ENCODE data around the gene SZRD1. TPM values are rescaled to one million over a fixed set of nuclear protein-coding genes. Genes with fewer than 3 reads are reported as not detected.
"Not testable (repeated sequence)": the region's sequence is repeated elsewhere in the genome, so short reads cannot be mapped to it uniquely, and the experiment has no call there.

Gene SZRD1
- total and polyA plus RNA-seq, 2 of the 8 experiments (the other 6 are each of a cell fraction or from before 2014, with no cell fraction given), result 97.8 to 108 TPM

DNA sequence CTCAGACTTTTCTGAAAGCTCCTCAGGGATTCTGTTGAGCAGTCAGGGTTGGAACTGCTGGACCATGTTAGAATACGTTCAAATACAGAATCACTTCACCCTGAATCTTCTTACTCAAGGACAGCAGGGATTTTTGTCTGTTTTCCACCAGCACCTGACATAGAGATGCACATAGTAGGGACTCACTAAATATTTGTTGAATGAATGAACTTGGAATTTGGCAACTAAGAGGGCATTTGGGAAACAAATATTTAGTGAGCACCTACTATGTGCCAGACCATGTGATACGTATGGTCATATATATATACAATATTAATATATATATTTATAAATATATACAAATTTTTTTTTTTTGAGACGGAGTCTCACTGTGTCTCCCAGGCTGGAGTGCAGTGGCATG lies 10.2 kb upstream of the SZRD1 start:
- no peak overlapping the region for H2BK15ac ChIP-seq (ENCODE audit: low read length)
- H2BK12ac ChIP-seq (ENCODE audit: low read depth, low read length), result no peak overlapping the region
- 93% methylated on average over 3 of the region's 3 CpGs; no CpG with 5 or more reads in 1 of the 2 experiments for WGBS, 2 experiments (ENCODE audit: extremely low coverage in 1 of 2, insufficient coverage in 1 of 2, insufficient read length in 1 of 2, insufficient replicate concordance in 2 of 2, low coverage in 1 of 2, low lambda C conversion rate in 2 of 2, missing lambda C conversion rate in 1 of 2)
- H2BK5ac ChIP-seq (ENCODE audit: low read depth, low read length), result no peak overlapping the region
- ChIA-PET POLR2A (ENCODE audit: partially characterized antibody) (interaction anchor here (0.6 kb wide), 1 partner anchor 35 kb away, joined by 3 read pairs; no protein-coding TSS in a partner anchor), CTCF (ENCODE audit: partially characterized antibody) (interaction anchor here (0.6 to 0.9 kb wide), 3 partner anchors 10 to 37 kb away, joined by 3 to 5 read pairs (median 3); no protein-coding TSS in a partner anchor)
- DNase-seq (ENCODE audit: low read depth in 1 of 2, low spot score in 2 of 2) (no peak), FAIRE-seq (no peak)
- H3K18ac ChIP-seq (ENCODE audit: extremely low read depth, low read length), result no peak overlapping the region
- H2AFZ ChIP-seq (ENCODE audit: low read length), result no peak overlapping the region
- H3K79me1 ChIP-seq (ENCODE audit: low read depth, low read length), result no peaks in the 10 kb centered on the region
- no peak overlapping the region for H4K8ac ChIP-seq (ENCODE audit: extremely low read depth, insufficient read depth, low read length)
- H4K5ac ChIP-seq (ENCODE audit: insufficient read length, low read depth, low read length), result no peak overlapping the region
- H4K91ac ChIP-seq (replicated peaks; ENCODE audit: insufficient read length, low read length), result no peak overlapping the region
- H3K27me3 ChIP-seq (replicated peaks in 1 of 4; ENCODE audit: control insufficient read depth in 3 of 4, extremely low read depth in 1 of 4, insufficient read depth in 3 of 4, low read length in 3 of 4), result no peaks in the 10 kb centered on the region; a peak in 1 of 7 replicates
- no peak overlapping the region for H3K27ac ChIP-seq (ENCODE audit: low read depth, low read length)
- no peak overlapping the region for H3K4ac ChIP-seq (replicated peaks; ENCODE audit: insufficient read length, low read depth, low read length)
- H3K56ac ChIP-seq (replicated peaks; ENCODE audit: insufficient read length, low read depth, low read length), result no peak overlapping the region
- H3K79me2 ChIP-seq (ENCODE audit: control insufficient read depth in 1 of 2, insufficient read depth in 2 of 2, low read length in 2 of 2), result no peaks in the 10 kb centered on the region; a peak in 1 of 4 replicates
- H4K20me1 ChIP-seq (replicated peaks in 1 of 2; ENCODE audit: control insufficient read depth in 1 of 2, insufficient read depth in 2 of 2, low read length in 2 of 2), result no peaks in the 10 kb centered on the region
- H2AK5ac ChIP-seq (ENCODE audit: low read depth, low read length), result no peak overlapping the region
- H3K9me3 ChIP-seq (ENCODE audit: insufficient read depth in 2 of 2, low read depth in 1 of 2, low read length in 1 of 2), result no peaks in the 10 kb centered on the region
- H3K4me3 ChIP-seq (ENCODE audit: extremely low read depth in 1 of 4, insufficient read depth in 2 of 4, low read depth in 3 of 4, low read length in 4 of 4), result no peak overlapping the region
- no peak overlapping the region for H3K14ac ChIP-seq (ENCODE audit: insufficient read length)
- no peaks in the 10 kb centered on the region; the same call in 1 of the 2 replicates for H3K23me2 ChIP-seq (ENCODE audit: low read depth, low read length)
- H3K23ac ChIP-seq (ENCODE audit: insufficient read length), result no peak overlapping the region
- no peak overlapping the region for H3K9ac ChIP-seq (replicated peaks in 1 of 4; ENCODE audit: extremely low read depth in 1 of 4, low read depth in 3 of 4, low read length in 3 of 4)
- no peak for TF ChIP-seq SRF (IDR thresholded peaks at IDR 0.05; ENCODE audit: low read depth, low read length)
- H2BK20ac ChIP-seq (ENCODE audit: low read length), result no peak overlapping the region
- no peaks in the 10 kb centered on the region for H3K36me3 ChIP-seq (ENCODE audit: control insufficient read depth in 2 of 4, insufficient read depth in 4 of 4, low read length in 3 of 4)
- H3K4me1 ChIP-seq (replicated peaks in 1 of 4; ENCODE audit: control insufficient read depth in 3 of 4, insufficient read depth in 4 of 4, low read length in 3 of 4), result peaks cover 0 to 4% (median 1%) of the 10 kb centered on the region in 4 experiments; a peak in 2 of 7 replicates
- no peak overlapping the region for H2BK120ac ChIP-seq (replicated peaks; ENCODE audit: low read depth, low read length)
- H3K4me2 ChIP-seq (ENCODE audit: insufficient read depth in 1 of 2, low read depth in 2 of 2, low read length in 2 of 2), result no peak overlapping the region

DNA sequence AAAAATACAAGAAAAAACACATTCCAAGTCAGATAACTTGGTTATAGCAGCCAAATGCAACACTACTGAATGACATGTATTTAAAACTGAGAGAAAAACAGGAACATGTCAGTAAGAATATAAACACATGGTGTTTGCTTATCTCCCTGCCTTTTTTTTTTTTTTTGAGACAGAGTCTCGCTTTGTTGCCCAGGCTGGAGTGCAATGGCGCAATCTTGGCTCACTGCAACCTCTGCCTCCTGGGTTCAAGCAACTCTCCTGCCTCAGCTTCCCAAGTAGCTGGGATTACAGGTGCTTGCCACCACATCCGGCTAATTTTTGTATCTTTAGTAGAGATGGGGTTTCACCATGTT lies 1.9 kb upstream of the SZRD1 start:
- H3K23ac ChIP-seq (ENCODE audit: insufficient read length); H3K27me3 ChIP-seq (replicated peaks in 1 of 4; ENCODE audit: control insufficient read depth in 3 of 4, extremely low read depth in 1 of 4, insufficient read depth in 3 of 4, low read length in 3 of 4); H3K14ac ChIP-seq (ENCODE audit: insufficient read length); H4K5ac ChIP-seq (ENCODE audit: insufficient read length, low read depth, low read length); H2BK20ac ChIP-seq (ENCODE audit: low read length); H2BK5ac ChIP-seq (ENCODE audit: low read depth, low read length); H3K56ac ChIP-seq (replicated peaks; ENCODE audit: insufficient read length, low read depth, low read length); H3K18ac ChIP-seq (ENCODE audit: extremely low read depth, low read length); H3K4ac ChIP-seq (replicated peaks; ENCODE audit: insufficient read length, low read depth, low read length); H3K79me1 ChIP-seq (ENCODE audit: low read depth, low read length); H4K91ac ChIP-seq (replicated peaks; ENCODE audit: insufficient read length, low read length); H2AK5ac ChIP-seq (ENCODE audit: low read depth, low read length); H3K23me2 ChIP-seq (ENCODE audit: low read depth, low read length); H3K4me2 ChIP-seq (ENCODE audit: insufficient read depth in 1 of 2, low read depth in 2 of 2, low read length in 2 of 2); FAIRE-seq; H2AFZ ChIP-seq (ENCODE audit: low read length); H3K36me3 ChIP-seq (ENCODE audit: control insufficient read depth in 2 of 4, insufficient read depth in 4 of 4, low read length in 3 of 4); H4K8ac ChIP-seq (ENCODE audit: extremely low read depth, insufficient read depth, low read length); H2BK15ac ChIP-seq (ENCODE audit: low read length); H2BK12ac ChIP-seq (ENCODE audit: low read depth, low read length); H3K9me3 ChIP-seq (ENCODE audit: insufficient read depth in 2 of 2, low read depth in 1 of 2, low read length in 1 of 2); H3K27ac ChIP-seq (ENCODE audit: low read depth, low read length); H2BK120ac ChIP-seq (replicated peaks; ENCODE audit: low read depth, low read length); H3K4me3 ChIP-seq (ENCODE audit: extremely low read depth in 1 of 4, insufficient read depth in 2 of 4, low read depth in 3 of 4, low read length in 4 of 4); H3K4me1 ChIP-seq (replicated peaks in 1 of 4; ENCODE audit: control insufficient read depth in 3 of 4, insufficient read depth in 4 of 4, low read length in 3 of 4); H3K9ac ChIP-seq (replicated peaks in 1 of 4; ENCODE audit: extremely low read depth in 1 of 4, low read depth in 3 of 4, low read length in 3 of 4); DNase-seq (ENCODE audit: low read depth in 1 of 2, low spot score in 2 of 2): not testable (repeated sequence)
- WGBS, 2 experiments (ENCODE audit: extremely low coverage in 1 of 2, insufficient coverage in 1 of 2, insufficient read length in 1 of 2, insufficient replicate concordance in 2 of 2, low coverage in 1 of 2, low lambda C conversion rate in 2 of 2, missing lambda C conversion rate in 1 of 2), result 90% methylated on average over 2 of the region's 3 CpGs; no CpG with 5 or more reads in 1 of the 2 experiments
- peaks cover 7 to 12% of the 10 kb centered on the region in 2 experiments for H4K20me1 ChIP-seq (replicated peaks in 1 of 2; ENCODE audit: control insufficient read depth in 1 of 2, insufficient read depth in 2 of 2, low read length in 2 of 2)
- H3K79me2 ChIP-seq (ENCODE audit: control insufficient read depth in 1 of 2, insufficient read depth in 2 of 2, low read length in 2 of 2), result peaks cover 17 to 25% of the 10 kb centered on the region in 2 experiments
- ChIA-PET POLR2A (ENCODE audit: partially characterized antibody) (interaction anchor here (4.7 kb wide), 1 partner anchor 11 kb away, joined by 32 read pairs; the partner anchor contains the start of gene FBXO42), CTCF (ENCODE audit: partially characterized antibody) (interaction anchor here (0.6 to 4.8 kb wide), 7 partner anchors 9 to 358 kb away, joined by 3 to 44 read pairs (median 4); partner anchors contain the start of genes FBXO42 and NECAP2)

Measured in H1 (cell line).